Measurements from ENCODE around the gene SARS1. TPM values are rescaled to one million over a fixed set of nuclear protein-coding genes. Genes with fewer than 3 reads are reported as not detected.

The SARS1 gene
- total and polyA plus RNA-seq, 2 of the 13 experiments (the other 11 are each of a cell fraction or from before 2014, with no cell fraction given), result 103 to 134 TPM

GRCh38 chr1:109277434-109278204 lies 63.9 kb downstream of the SARS1 start (continued):
- TF ChIP-seq TRIM22 (IDR thresholded peaks at IDR 0.05), result no peak
- TF ChIP-seq NR3C1 (CRISPR knock-in tag; IDR thresholded peaks at IDR 0.05), result no peak
- 0 out of 2 replicates have a peak, but pooled peaks have one; percentile 52 for TF ChIP-seq HIVEP1 (CRISPR knock-in tag; IDR thresholded peaks at IDR 0.05)
- TF ChIP-seq PPARG (CRISPR knock-in tag; conservative IDR thresholded peaks at IDR 0.05), result no peak
- TF ChIP-seq XRCC5 (optimal IDR thresholded peaks at IDR 0.05; ENCODE audit: low read length), result peak; percentile 70
- TF ChIP-seq ZZZ3 (CRISPR knock-in tag; IDR thresholded peaks at IDR 0.05; ENCODE audit: borderline replicate concordance), result no peak
- TF ChIP-seq ZBTB14 (CRISPR knock-in tag; IDR thresholded peaks at IDR 0.05), result no peak
- no peak for TF ChIP-seq ZNF367 (CRISPR knock-in tag; IDR thresholded peaks at IDR 0.05; ENCODE audit: borderline replicate concordance)
- peak; percentile 20 to 66; a peak in 3 of 4 replicates for TF ChIP-seq POLR2A (IDR thresholded peaks at IDR 0.05; ENCODE audit: insufficient read depth in 1 of 2, low read depth in 2 of 2, low read length in 2 of 2)
- TF ChIP-seq GPBP1L1 (CRISPR knock-in tag; IDR thresholded peaks at IDR 0.05), result no peak
- TF ChIP-seq ZBTB42 (CRISPR knock-in tag; IDR thresholded peaks at IDR 0.05), result 0 out of 2 replicates have a peak, but pooled peaks have one; percentile 3
- TF ChIP-seq BCL6 (CRISPR knock-in tag; IDR thresholded peaks at IDR 0.05), result peak; percentile 28; the same call in 1 of the 2 replicates
- TF ChIP-seq ZNF34 (CRISPR knock-in tag; IDR thresholded peaks at IDR 0.05; ENCODE audit: borderline replicate concordance), result no peak
- no peak for TF ChIP-seq ZNF136 (CRISPR knock-in tag; IDR thresholded peaks at IDR 0.05; ENCODE audit: low read depth)
- TF ChIP-seq ZNF652 (CRISPR knock-in tag; IDR thresholded peaks at IDR 0.05; ENCODE audit: borderline replicate concordance, low read depth), result peak; percentile 38; the same call in 1 of the 2 replicates
- no peak for TF ChIP-seq ZUFSP (CRISPR knock-in tag; IDR thresholded peaks at IDR 0.05; ENCODE audit: borderline replicate concordance)
- TF ChIP-seq SALL1 (CRISPR knock-in tag; IDR thresholded peaks at IDR 0.05), result peak; percentile 88
- no peak for TF ChIP-seq MTA3 (CRISPR knock-in tag; IDR thresholded peaks at IDR 0.05)
- TF ChIP-seq RFX1 (IDR thresholded peaks at IDR 0.05), result no peak
- TF ChIP-seq THAP7 (CRISPR knock-in tag; IDR thresholded peaks at IDR 0.05), result peak; percentile 68; the same call in 1 of the 2 replicates
- TF ChIP-seq HDAC2 (CRISPR knock-in tag; IDR thresholded peaks at IDR 0.05), result peak; percentile 62
- TF ChIP-seq ATF3 (CRISPR knock-in tag; IDR thresholded peaks at IDR 0.05), result no peak
- no peak for TF ChIP-seq ADNP (CRISPR knock-in tag; IDR thresholded peaks at IDR 0.05)
- no peak for TF ChIP-seq PBX2 (CRISPR knock-in tag; IDR thresholded peaks at IDR 0.05)

Measured in HepG2 (cell line).